Kidney epithelial cell (primary cell): ENCODE results near the gene CXCL8. TPM values are rescaled to one million over a fixed set of nuclear protein-coding genes. Genes with fewer than 3 reads are reported as not detected.

Experiments used
- DNase-seq: peaks from one replicate; pipeline ENCODE4 v3.0.0-alpha.2; 2010; ENCODE audit warnings: low read depth
- H3K27me3 ChIP-seq: 2 replicates; pipeline ENCODE4 v1.6.0; 2011; ENCODE audit warnings: low read length; ENCODE audit not compliant: control insufficient read depth, insufficient read depth
- H3K36me3 ChIP-seq: 2 replicates; pipeline ENCODE4 v1.5.1; 2011; ENCODE audit warnings: low read length; ENCODE audit not compliant: control insufficient read depth, insufficient read depth
- H3K4me3 ChIP-seq: 2 replicates; pipeline ENCODE4 v1.5.1; 2011; ENCODE audit warnings: low read depth, mild to moderate bottlenecking, control low read depth, low read length
- CTCF ChIP-seq: IDR thresholded peaks from 2 replicates; pipeline ENCODE4 v1.5.1; 2011; ENCODE audit warnings: mild to moderate bottlenecking, moderate library complexity, low read length, control low read depth, inconsistent platforms; ENCODE audit not compliant: insufficient read depth, poor library complexity, severe bottlenecking
- total RNA-seq: library from RNA; depleted of rRNA; stranded (reverse); fragments of >200 nt; gene quantifications from 2 replicates; pipeline ENCODE4 v1.2.3, GENCODE V29; 2015

Gene CXCL8
- total RNA-seq, 1 donor from 2014 or later, result 76.9 TPM

GRCh38 chr4:73742490-73743160 lies 2.3 kb downstream of the CXCL8 start:
- no peak for TF ChIP-seq CTCF
- Histone ChIP-seq H3K27me3 (no peaks in the 10 kb centered on the region), H3K36me3 (no peaks in the 10 kb centered on the region), H3K4me3 (no peak overlapping the region)
- no peak for DNase-seq

GRCh38 chr4:73743281-73743680 lies 2.9 kb downstream of the CXCL8 start:
- Histone ChIP-seq H3K4me3 (no peak overlapping the region), H3K36me3 (no peaks in the 10 kb centered on the region), H3K27me3 (no peaks in the 10 kb centered on the region)
- TF ChIP-seq CTCF, result no peak
- no peak for DNase-seq

- DNase-seq, result no peak
- Histone ChIP-seq H3K36me3 (no peaks in the 10 kb centered on the region), H3K27me3 (no peaks in the 10 kb centered on the region), H3K4me3 (no peak overlapping the region)
- TF ChIP-seq CTCF, result no peak
Observed at GRCh38 chr4:73743795-73744194, 3.4 kb downstream of the CXCL8 start.

- no peak for TF ChIP-seq CTCF
- H3K4me3 ChIP-seq, result no peak overlapping the region
- DNase-seq, result no peak
- no peaks in the 10 kb centered on the region for H3K36me3 ChIP-seq
- no peaks in the 10 kb centered on the region for H3K27me3 ChIP-seq
Observed at GRCh38 chr4:73744203-73744602, 3.8 kb downstream of the CXCL8 start.

GRCh38 chr4:73750730-73751129 lies 10.4 kb downstream of the CXCL8 start:
- TF ChIP-seq CTCF, result no peak
- no peak for DNase-seq
- Histone ChIP-seq H3K36me3 (no peaks in the 10 kb centered on the region), H3K4me3 (no peak overlapping the region), H3K27me3 (no peaks in the 10 kb centered on the region)

- no peak for DNase-seq
- TF ChIP-seq CTCF, result no peak
- H3K36me3 ChIP-seq, result no peaks in the 10 kb centered on the region
- H3K4me3 ChIP-seq, result no peak overlapping the region
- no peaks in the 10 kb centered on the region for H3K27me3 ChIP-seq
Observed at GRCh38 chr4:73751166-73751565, 10.8 kb downstream of the CXCL8 start.
